ENCODE results near the gene FBXL13. TPM values are rescaled to one million over a fixed set of nuclear protein-coding genes. Genes with fewer than 3 reads are reported as not detected.
"Not testable (repeated sequence)": the region's sequence is repeated elsewhere in the genome, so short reads cannot be mapped to it uniquely, and the experiment has no call there.

FBXL13 gene
- total RNA-seq, 1 donor from 2014 or later = 6.5 TPM

DNA sequence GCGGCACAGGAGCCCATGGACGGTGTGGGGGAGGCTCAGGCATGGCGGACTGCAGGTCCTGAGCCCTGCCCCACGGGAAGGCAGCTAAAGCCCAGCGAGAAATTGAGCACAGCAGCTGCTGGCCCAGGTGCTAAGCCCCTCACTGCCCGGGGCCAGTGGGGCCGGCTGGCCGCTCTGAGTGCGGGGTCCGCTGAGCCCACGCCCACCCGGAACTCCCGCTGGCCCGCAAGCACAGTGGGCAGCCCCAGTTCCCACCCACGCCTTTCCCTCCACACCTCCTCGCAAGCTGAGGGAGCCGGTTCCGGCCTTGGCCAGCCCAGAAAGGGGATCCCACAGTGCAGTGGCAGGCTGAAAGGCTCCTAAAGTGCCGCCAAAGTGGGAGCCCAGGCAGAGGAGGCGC is 40.3 kb downstream of the FBXL13 start:
- FAIRE-seq; DNase-seq (ENCODE audit: low spot score in 2 of 2): not testable (repeated sequence)

DNA sequence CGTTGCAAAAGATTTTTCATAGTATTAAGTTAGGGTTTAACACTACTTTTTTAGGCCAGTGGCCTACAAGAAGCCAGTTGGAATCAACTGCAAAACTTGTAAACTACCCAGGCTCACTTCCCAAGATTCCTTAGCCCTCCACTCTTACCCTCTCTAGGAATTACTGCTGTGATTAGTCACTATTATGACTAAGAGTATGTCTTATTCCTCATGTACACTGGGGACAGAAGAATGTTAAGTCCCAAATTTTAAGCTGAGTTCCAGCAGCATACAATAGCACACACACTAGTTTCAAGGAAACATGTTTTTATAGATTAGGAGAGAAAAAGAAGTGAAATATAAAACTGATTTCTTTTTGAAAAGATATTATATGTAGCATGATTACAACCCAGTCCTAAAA is 42.8 kb downstream of the FBXL13 start:
- DNase-seq (ENCODE audit: low spot score in 2 of 2) (no peak), FAIRE-seq (no peak)

DNA sequence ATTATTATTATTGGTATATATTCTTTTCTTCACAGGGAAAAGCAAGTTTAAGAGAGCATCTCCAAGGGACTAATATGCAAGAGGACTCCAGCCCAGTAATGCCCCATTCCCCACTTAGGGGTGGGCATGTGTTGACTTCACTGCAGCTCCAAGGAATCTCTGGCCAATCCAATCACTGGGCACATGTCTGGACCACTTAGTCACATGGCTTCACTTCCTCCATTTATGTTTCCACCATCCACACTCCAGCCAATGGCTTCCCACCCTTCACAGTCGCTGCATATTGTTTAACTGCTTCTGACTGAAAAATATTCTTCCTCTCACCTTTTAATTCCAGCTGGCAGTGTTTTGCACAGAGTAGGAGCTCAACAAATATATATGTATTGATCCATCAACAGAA is 43.6 kb downstream of the FBXL13 start:
- DNase-seq (ENCODE audit: low spot score in 2 of 2) = no peak
- no peak for FAIRE-seq

DNA sequence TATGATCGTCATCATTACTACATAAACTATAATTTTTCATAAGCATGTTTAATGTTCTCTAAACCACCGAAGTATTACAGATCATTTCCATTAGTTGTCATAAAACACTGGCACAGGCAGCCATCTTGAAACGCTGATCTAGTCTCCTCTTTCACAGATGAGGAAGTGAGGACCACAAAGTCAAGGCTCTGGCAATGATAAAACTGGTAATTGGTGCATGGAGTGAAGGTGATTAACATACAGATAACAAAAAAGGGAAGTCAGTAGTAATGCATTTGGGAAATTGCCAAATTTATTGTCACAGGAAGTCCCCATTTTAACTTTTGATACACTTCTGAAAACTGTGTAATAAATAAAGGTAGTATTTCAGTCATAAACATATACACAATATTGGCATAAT is 49.3 kb downstream of the FBXL13 start:
- FAIRE-seq (no peak), DNase-seq (ENCODE audit: low spot score in 2 of 2) (no peak)

DNA sequence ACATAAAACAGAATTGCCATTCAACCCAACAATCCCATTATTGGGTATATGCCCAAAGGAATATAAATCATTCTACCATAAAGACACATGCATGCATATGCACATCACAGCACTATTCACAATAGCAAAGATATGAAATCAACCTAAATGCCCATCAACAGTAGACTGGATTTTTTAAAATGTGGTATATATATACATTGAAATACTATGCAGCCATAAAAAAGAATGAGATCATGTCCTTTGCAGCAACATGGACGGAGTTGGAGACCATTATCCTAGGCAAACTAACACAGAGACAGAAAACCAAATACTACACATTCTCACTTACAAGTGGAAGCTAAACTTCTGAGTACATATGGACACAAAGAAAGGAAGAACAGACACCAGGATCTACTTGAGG is 51.0 kb downstream of the FBXL13 start:
- FAIRE-seq = not testable (repeated sequence)

DNA sequence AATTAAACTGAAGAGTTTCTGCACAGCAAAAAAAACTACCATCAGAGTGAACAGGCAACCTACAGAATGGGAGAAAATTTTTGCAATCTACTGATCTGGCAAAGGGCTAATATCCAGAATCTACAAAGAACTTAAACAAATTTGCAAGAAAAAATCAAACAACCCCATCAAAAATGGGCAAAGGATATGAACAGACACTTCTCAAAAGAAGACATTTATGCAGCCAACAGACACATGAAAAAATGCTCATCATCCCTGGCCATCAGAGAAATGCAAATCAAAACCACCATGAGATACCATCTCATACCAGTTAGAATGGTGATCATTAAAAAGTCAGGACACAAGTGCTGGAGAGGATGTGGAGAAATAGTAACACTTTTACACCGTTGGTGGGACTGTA is 53.1 kb downstream of the FBXL13 start:
- DNase-seq (ENCODE audit: low spot score in 2 of 2); FAIRE-seq: not testable (repeated sequence)

More for the DNA sequence above, 51.0 kb downstream of the FBXL13 start:
- not testable (repeated sequence) for DNase-seq (ENCODE audit: low spot score in 2 of 2)

DNA sequence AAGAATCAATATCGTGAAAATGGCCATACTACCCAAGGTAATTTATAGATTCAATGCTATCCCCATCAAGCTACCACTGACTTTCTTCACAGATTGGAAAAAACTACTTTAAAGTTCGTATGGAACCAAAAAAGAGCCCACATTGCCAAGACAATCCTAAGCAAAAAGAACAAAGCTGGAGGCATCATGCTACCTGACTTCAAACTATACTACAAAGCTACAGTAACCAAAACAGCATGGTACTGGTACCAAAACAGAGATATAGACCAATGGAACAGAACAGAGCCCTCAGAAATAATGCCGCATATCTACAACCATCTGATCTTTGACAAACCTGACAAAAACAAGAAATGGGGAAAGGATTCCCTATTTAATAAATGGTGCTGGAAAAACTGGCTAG is 53.7 kb downstream of the FBXL13 start:
- DNase-seq (ENCODE audit: low spot score in 2 of 2); FAIRE-seq: not testable (repeated sequence)

DNA sequence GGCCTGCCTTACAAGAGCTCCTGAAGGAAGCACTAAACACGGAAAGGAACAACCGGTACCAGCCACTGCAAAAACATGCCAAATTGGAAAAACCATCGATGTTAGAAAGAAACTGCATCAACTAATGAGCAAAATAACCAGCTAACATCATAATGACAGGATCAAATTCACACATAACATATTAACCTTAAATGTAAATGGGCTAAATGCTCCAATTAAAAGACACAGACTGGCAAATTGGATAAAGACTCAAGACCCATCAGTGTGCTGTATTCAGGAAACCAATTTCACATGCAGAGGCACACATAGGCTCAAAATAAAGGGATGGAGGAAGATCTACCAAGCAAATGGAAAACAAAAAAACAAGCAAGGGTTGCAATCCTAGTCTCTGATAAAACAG is 56.3 kb downstream of the FBXL13 start:
- not testable (repeated sequence) for DNase-seq (ENCODE audit: low spot score in 2 of 2); FAIRE-seq

DNA sequence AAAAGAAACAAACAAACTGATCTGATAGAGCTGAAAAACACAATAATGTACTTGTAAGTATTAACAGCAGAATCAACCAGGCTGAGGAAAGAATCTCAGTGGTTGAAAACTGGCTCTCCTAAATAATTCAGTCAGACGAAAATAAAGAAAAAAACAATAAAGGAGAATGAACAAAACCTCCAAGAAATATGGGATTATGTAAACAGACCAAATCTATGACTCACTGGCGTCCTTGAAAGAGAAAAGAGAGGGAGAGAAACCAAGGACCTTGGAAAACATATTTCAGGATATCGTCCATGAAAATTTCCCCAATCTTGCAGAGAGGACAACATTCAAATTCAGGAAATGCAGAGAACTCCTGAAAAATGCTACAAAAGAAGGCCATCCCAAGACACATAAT is 62.9 kb downstream of the FBXL13 start:
- DNase-seq (ENCODE audit: low spot score in 2 of 2) (no peak), FAIRE-seq (no peak)

DNA sequence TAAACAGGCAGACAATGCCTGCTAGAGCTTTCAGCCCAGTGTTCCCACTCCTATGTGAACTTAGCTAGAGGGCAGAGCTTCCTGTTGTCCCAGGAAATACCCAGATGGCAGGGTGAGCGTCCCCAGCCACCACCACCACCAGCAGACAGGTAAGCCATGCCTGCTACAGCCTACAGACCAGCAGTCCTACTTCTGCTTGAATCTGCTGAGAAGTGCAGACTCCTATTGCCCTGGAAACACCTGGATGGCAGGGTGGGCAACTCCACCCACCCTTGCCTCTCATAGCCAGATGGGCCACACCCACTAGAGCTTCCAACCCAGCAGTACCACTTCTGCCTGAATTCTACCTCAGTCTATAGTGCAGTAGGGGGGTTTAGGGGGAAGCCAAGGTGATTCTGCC is 64.4 kb downstream of the FBXL13 start:
- DNase-seq (ENCODE audit: low spot score in 2 of 2) (no peak), FAIRE-seq (no peak)

DNA sequence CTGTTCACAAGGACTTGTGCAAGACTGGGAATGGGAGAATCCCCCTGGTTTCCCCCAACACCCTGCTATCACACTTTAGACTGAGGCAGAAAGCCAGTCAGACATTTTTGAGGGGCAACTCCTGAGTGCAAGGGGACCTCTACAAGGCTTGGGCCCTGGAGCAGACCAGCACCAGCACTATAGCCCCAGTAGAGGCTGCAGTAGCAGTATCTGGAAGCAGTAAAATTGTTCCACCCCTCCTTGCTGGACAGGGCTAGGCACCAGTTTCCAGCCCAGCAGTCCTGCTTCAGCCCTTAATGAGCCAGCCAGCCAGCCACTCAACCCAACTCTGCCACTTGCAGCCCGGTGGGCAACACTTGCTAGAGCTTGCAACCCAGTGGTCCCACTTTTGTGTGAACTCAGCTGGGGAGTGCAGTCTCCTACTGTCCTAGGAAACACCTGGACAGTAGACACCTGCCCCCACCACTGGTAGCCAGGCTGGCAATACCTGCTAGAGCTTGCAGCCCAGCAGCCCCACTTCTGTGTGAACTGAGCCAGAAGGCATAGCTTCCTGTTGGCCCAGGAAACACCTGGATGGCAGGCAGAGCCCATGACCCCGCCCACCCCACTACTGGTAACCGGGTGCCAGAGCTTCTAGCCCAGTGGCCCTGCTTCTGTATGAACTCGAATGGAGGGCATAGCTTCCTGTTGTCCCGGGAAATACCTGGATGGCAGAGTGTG is 65.0 kb downstream of the FBXL13 start:
- no peak for DNase-seq (ENCODE audit: low spot score in 2 of 2)

DNA sequence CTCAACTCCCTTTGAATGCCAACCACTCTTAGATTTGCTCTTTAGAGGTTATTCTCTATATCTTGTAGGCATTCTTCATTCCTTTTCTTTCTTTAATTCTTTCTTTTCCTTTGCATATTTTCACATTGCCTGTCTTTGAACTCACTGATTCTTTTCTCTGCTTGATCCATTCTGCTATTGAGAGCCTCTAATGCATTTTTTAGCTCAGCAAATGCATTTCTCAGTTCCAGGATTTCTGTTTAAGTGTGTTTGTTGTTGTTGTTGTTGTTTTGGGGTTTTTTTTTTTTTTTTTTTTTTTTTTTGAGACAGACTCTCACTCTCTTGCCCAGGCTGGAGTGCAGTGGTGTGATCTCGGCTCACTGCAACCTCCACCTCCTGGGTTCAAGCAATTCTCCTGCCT is 71.6 kb downstream of the FBXL13 start:
- FAIRE-seq (no peak), DNase-seq (ENCODE audit: low spot score in 2 of 2) (no peak)

More for the DNA sequence above, 65.0 kb downstream of the FBXL13 start:
- no peak for FAIRE-seq

DNA sequence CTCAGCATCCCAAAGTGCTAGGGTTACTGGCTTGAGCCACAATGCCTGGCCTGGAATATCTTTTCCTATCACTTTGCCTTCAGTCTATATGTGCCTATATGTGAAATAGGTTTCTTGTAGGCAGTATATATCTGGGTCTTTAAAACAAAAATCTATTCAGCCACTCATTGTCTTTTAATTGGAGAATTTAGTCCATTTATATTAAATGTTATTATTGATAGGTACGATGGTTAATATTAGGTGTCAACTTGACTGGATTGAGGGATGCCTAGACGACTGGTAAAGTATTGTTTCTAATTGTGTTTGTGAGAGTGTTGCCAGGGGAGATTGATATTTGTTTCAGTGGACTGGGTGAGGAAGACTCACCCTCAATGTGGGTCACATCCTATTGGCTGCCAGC is 73.4 kb downstream of the FBXL13 start:
- no peak for FAIRE-seq
- DNase-seq (ENCODE audit: low spot score in 2 of 2) = no peak

DNA sequence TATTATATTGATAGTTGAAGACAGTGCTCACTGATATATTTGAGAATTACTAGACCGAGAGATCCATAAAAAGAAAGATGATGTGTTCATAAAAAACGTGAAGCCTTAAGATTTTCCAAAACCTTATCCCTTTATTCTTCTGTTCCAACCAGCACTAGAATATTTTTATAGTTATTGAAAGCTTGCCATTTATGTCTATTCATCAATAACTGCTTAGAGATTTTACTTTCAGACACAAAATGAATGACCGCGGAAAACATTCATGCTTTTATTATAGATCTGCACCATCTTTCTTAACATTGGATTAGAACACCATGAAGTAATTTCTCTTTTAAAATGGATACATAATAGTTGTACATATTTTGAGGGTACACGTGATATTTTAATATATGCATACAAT is 77.6 kb downstream of the FBXL13 start:
- FAIRE-seq = no peak
- DNase-seq (ENCODE audit: low spot score in 2 of 2) = no peak

DNA sequence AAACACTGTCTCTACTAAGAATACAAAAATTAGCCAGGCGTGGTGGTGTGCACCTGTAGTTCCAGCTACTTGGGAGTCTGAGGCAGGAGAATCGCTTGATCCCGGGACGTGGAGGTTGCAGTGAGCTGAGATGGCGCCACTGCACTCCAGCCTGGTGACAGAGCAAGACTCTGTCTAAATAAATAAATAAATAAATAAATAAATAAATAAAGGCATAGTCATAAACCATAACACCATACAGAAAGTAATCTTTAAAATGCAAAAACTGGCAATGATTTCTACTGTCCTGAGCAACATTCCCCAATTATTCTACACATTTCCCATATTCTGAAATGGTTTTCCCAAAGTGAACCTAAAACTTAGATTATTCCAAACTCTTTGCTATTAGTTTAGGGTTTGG is 79.0 kb downstream of the FBXL13 start:
- not testable (repeated sequence) for FAIRE-seq; DNase-seq (ENCODE audit: low spot score in 2 of 2)

DNA sequence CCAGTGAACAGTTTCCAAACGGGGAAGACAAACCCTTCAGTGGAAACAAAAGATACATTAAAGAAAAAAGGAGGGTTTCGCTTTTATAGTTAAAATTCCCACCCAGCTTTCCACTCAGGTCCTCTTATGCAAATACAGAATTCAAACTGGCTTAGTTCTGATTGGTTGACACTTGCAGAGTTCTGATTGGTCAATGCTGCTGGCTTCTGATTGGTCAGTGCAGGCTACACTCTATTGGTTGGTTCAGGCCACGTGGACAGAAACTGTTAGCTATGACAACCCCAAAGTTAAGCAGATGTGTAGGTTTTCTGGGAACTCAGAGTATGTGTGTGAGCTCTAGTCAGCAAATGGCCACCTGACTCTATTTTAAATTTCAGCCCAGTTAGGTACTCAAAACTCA is 80.0 kb downstream of the FBXL13 start:
- no peak for FAIRE-seq
- no peak for DNase-seq (ENCODE audit: low spot score in 2 of 2)

DNA sequence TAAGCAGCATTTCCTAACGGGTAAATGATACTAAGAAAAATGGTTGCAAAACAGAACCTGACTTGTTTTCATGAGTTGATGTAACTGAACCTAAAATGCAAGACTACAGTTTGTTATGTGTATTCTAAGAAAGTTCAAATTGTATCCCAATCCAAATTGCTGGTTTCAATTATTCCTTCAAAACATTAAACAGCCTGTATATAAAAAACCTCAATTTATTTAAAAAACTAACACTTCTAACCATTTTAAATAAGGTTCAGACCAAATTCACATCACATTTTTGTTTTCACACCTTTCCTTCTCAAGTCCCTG is 80.9 kb downstream of the FBXL13 start:
- FAIRE-seq (no peak), DNase-seq (ENCODE audit: low spot score in 2 of 2) (no peak)

DNA sequence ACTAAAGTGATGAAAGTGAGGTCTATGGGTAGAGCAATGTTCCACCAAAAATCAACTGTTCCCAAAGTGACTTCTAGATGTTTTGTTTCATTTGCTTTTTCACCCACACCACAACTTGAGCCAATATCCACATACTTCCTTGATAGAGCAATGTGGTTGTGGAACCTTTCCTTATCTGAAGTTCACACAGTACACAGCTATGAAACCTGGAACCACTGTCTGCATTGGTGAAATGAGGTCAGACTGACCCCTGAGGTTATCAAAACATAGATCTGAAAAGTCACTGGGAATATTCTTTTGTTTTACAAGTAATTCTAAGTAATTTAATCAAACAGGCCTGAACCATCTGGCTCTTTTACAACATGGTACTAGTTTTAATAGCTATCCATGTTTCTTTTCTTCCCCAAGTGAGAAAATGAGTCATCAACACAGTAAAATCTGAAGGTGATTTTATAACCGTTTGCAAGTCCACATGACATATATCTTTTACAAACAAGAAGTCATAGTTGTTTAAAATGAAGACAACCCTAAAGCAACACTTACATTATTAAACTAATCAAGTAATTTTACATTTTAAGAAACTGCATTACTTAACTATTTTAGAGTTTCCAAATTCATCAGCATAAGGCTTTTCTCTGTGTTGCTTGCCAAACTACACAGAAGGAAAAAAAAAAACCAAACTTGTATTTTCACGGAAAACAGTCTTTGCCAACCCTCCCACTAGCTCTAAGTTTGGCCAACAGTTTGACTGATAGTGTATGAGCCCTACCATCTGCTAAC is 81.5 kb downstream of the FBXL13 start:
- DNase-seq (ENCODE audit: low spot score in 2 of 2) (no peak), FAIRE-seq (no peak)

DNA sequence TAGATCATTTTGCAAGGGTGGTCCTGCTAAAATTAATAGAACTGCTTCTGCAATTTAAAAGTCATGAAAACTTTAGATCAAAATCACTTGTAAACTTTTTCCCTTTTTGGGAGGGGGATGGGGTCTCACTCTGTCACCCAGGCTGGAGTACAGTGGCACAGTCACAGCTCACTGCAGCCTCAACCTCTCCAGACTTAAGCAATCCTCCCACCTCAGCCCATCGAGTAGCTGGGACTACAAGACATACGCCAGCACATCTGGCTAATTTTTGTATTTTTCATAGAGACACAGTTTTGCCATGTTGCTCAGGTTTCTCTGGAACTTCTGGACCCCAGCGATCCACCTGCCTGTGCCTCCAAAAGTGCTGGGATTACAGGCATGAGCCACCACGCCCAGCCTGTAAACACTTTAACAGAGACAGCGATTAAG is 82.1 kb downstream of the FBXL13 start:
- FAIRE-seq (no peak), DNase-seq (ENCODE audit: low spot score in 2 of 2) (no peak)

DNA sequence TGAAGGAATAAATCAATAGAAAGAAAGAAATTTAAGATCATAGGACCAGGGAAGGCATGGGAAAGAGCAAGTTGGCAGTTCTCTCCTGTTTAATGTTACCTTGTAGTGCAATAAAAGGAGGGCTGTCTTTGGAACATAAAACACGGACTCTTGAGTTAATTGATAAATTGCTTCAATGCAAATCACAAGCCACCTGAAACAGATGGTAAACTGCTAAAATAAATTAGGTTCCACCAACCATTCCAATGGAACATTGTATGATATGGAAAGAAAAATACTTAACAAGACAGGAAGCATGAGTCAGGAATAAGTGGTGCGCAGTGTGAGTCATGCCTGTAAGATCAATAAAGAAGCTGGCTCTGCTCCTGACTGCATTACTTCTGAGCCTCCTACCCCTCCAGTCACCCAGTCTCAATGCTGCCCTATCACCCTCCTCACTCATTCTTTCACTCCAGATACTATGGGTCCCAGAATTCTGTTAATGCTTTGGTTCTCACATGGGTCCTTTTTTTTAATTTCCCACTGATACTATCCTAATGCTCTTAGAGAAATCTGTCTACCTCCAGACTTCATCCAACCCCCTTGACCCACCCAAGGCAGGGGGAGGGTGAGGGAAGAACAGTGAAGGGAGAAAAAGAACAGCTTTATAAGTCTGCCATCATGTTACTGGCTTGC is 82.9 kb downstream of the FBXL13 start:
- DNase-seq (ENCODE audit: low spot score in 2 of 2) (no peak), FAIRE-seq (no peak)

DNA sequence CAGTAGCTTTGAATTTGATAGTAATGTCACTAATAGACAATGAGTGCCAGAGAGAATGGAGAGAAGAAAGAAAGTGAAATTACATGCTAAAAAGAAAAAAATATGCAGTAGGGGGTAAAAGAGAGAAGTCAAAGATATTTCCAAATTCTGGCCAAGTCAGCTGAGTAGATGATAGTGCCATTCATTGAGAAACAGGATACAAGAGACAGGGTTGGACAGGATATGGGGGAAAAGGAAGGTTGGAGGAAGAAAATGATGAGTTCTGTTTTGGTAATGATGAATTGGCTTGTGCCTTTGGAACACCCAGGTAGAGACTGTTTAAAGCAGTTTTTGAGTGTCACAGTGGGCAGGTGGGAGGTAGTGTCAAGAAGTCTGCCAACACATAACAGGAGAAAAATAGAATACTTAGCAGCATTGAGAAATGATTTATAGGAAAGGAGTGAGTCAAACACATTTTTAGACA is 83.5 kb downstream of the FBXL13 start:
- FAIRE-seq (no peak), DNase-seq (ENCODE audit: low spot score in 2 of 2) (no peak)

All from frontal cortex (tissue), 4 donors.